ENCODE data around the gene SMDT1. TPM values are rescaled to one million over a fixed set of nuclear protein-coding genes. Genes with fewer than 3 reads are reported as not detected.

Gene SMDT1
- total RNA-seq, 3 donors from 2014 or later (not counting 1 experiment from before 2014, with no cell fraction given), result 37.7 to 51.0 (median 45.1) TPM

DNA sequence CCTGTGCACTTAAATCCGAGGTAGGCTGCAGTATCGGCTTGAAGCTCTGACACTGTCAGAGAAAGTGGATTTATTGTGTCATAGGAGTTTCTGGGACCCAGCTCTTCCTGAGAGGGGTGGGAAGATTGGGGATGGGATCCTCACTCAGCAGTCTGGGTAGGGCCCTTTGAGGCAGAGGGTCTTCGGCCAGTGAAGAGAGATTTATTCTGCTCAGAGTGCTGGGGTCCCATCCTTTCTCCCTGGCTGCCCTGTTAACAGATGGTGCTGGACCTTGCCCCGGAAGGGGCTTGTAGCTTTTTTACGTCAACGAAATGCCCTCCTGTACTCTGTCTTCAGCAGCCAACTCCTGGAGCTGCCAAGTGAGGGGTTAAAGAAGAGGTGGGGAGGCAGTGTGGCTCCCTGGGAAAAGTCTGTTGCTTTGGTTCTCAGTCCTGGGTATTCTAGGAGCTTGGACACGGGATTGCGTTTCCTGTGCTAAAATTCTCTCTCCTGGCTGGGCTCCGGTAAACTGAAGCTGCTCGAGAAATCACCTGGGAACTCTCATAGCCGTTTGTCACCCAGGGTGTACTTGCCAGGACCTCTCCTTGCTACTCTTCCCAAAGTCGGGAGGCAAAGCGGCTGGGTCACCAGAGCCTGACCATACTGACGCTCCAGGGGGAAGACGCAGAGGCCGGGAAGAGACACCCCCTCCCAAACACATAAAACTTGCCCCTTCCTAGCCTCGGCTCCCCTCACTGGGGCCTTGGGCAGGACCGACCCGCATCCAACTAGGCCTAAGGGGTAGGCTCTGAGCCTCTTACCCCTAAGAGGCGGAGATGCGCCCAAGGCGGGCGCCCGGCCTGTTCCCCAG lies 806 bp upstream of the SMDT1 start:
- TF ChIP-seq, protein P1, sequence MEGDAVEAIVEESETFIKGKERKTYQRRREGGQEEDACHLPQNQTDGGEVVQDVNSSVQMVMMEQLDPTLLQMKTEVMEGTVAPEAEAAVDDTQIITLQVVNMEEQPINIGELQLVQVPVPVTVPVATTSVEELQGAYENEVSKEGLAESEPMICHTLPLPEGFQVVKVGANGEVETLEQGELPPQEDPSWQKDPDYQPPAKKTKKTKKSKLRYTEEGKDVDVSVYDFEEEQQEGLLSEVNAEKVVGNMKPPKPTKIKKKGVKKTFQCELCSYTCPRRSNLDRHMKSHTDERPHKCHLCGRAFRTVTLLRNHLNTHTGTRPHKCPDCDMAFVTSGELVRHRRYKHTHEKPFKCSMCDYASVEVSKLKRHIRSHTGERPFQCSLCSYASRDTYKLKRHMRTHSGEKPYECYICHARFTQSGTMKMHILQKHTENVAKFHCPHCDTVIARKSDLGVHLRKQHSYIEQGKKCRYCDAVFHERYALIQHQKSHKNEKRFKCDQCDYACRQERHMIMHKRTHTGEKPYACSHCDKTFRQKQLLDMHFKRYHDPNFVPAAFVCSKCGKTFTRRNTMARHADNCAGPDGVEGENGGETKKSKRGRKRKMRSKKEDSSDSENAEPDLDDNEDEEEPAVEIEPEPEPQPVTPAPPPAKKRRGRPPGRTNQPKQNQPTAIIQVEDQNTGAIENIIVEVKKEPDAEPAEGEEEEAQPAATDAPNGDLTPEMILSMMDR (IDR thresholded peaks at IDR 0.05), result no peak
- ATAC-seq (no peak), DNase-seq (no peak)
- H3K9me3 Mint-ChIP-seq, result no peaks in the 10 kb centered on the region
- peaks cover 26 to 31% of the 10 kb centered on the region in 2 donors for H3K4me1 Mint-ChIP-seq
- H3K4me3 ChIP-seq (ENCODE audit: low read length), result peak overlapping the region; percentile 73
- intact Hi-C loops (cut with micrococcal nuclease), result loop anchor here (1.0 kb wide), 1 partner anchor 8 kb away; the partner anchor contains the start of gene NAGA
- peak overlapping the region; percentile 99 for H3K27ac ChIP-seq (ENCODE audit: low read length)
- H3K4me1 ChIP-seq (ENCODE audit: control insufficient read depth, insufficient read depth, low read length), result peaks cover 30% of the 10 kb centered on the region
- H3K4me3 Mint-ChIP-seq, result peak overlapping the region; percentile 96
- 77% methylated on average over 24 of the region's 24 CpGs for WGBS (ENCODE audit: insufficient coverage)
- peaks cover 16% of the 10 kb centered on the region for H3K36me3 ChIP-seq (ENCODE audit: control insufficient read depth, insufficient read depth, low read length)
- H3K27me3 ChIP-seq (ENCODE audit: control insufficient read depth, insufficient read depth, low read length), result no peaks in the 10 kb centered on the region
- H3K27ac Mint-ChIP-seq, result peak overlapping the region; percentile 97 to 100
- H3K36me3 Mint-ChIP-seq, result no peaks in the 10 kb centered on the region
- H3K27me3 Mint-ChIP-seq (ENCODE audit: low read depth in 2 of 2), result no peaks in the 10 kb centered on the region
- H3K9me3 ChIP-seq (ENCODE audit: control insufficient read depth, insufficient read depth, low read length), result no peaks in the 10 kb centered on the region

DNA sequence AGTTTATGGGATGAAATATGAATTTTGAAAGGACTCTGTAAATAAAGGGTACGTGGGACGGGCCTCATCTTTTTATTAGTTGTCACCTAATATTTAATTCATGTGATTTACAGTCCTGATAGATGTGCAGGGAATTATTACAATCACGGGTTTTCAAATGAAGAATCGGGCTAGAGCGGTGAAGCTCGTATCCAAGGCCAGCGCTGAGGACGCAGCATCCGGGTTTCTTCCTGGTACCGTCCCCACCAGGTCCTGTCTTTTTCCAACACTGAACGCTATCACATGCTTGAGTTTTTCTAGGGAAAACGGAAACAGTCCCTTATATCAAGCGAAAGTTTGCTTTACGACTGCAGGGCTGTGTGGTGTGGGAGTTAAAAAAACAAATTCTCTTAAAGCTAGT lies 787 bp downstream of the SMDT1 start:
- no peaks in the 10 kb centered on the region for H3K9me3 ChIP-seq (ENCODE audit: control insufficient read depth, insufficient read depth, low read length)
- peaks cover 16% of the 10 kb centered on the region for H3K4me1 ChIP-seq (ENCODE audit: control insufficient read depth, insufficient read depth, low read length)
- H3K36me3 Mint-ChIP-seq, result no peaks in the 10 kb centered on the region
- H3K9me3 Mint-ChIP-seq, result no peaks in the 10 kb centered on the region
- peak overlapping the region; percentile 99 for H3K27ac ChIP-seq (ENCODE audit: low read length)
- H3K4me3 Mint-ChIP-seq, result peak overlapping the region; percentile 96
- peak overlapping the region; percentile 97 to 100 for H3K27ac Mint-ChIP-seq
- peak overlapping the region; percentile 73 for H3K4me3 ChIP-seq (ENCODE audit: low read length)
- intact Hi-C loops (cut with micrococcal nuclease), result loop anchor here (1.0 kb wide), 1 partner anchor 10 kb away; the partner anchor contains the start of gene NDUFA6
- under 1% methylated on average over 10 of the region's 14 CpGs for WGBS (ENCODE audit: insufficient coverage)
- TF ChIP-seq, protein P1 (IDR thresholded peaks at IDR 0.05), result no peak
- peaks cover 20 to 25% of the 10 kb centered on the region in 2 donors for H3K4me1 Mint-ChIP-seq
- no peaks in the 10 kb centered on the region for H3K27me3 ChIP-seq (ENCODE audit: control insufficient read depth, insufficient read depth, low read length)
- ATAC-seq (no peak), DNase-seq (peak; percentile 15 to 60)
- peaks cover 20% of the 10 kb centered on the region for H3K36me3 ChIP-seq (ENCODE audit: control insufficient read depth, insufficient read depth, low read length)
- no peaks in the 10 kb centered on the region for H3K27me3 Mint-ChIP-seq (ENCODE audit: low read depth in 2 of 2)

DNA sequence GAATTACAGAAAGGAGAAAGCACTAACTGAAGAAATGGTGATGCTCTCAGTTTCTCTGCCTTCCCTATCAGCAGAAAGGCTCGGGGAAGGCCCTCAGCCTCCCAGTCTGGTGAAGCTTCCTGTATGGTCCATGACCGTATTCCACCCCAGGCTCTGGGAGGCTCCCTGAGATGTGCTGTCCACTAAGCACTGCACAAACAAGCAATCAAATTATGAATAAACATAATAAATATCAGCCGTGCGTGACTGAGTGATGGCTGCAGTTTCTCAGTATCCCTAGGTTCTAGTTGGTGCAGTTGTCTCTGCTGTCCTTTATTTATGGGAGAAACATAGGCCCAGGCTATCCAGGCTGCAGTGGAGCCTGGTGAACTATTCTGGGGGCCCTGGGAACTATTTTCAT lies 3.6 kb downstream of the SMDT1 start:
- ATAC-seq (no peak), DNase-seq (no peak)
- H3K36me3 ChIP-seq (ENCODE audit: control insufficient read depth, insufficient read depth, low read length), result peaks cover 37% of the 10 kb centered on the region
- Mint-ChIP-seq H3K27me3 (ENCODE audit: low read depth in 2 of 2) (no peaks in the 10 kb centered on the region), H3K4me3 (no peak overlapping the region), H3K27ac (no peak overlapping the region), H3K4me1 (peaks cover 20 to 25% of the 10 kb centered on the region in 2 donors), H3K9me3 (no peaks in the 10 kb centered on the region), H3K36me3 (peaks cover 8% of the 10 kb centered on the region)
- intact Hi-C loops (cut with micrococcal nuclease), result no loop called here
- peaks cover 16% of the 10 kb centered on the region for H3K4me1 ChIP-seq (ENCODE audit: control insufficient read depth, insufficient read depth, low read length)
- 100% methylated on average over 4 of the region's 4 CpGs for WGBS (ENCODE audit: insufficient coverage)
- no peaks in the 10 kb centered on the region for H3K27me3 ChIP-seq (ENCODE audit: control insufficient read depth, insufficient read depth, low read length)
- H3K4me3 ChIP-seq (ENCODE audit: low read length), result no peak overlapping the region
- H3K27ac ChIP-seq (ENCODE audit: low read length), result no peak overlapping the region
- no peaks in the 10 kb centered on the region for H3K9me3 ChIP-seq (ENCODE audit: control insufficient read depth, insufficient read depth, low read length)
- TF ChIP-seq, protein P1 (IDR thresholded peaks at IDR 0.05), result no peak

Data from natural killer cell (primary cell).